ENCODE measurements around the gene ZBTB44.
A peak's percentile ranks its signal among the peaks of the same experiment; 100 is the strongest.
"Not testable (repeated sequence)": the region's sequence is repeated elsewhere in the genome, so short reads cannot be mapped to it uniquely, and the experiment has no call there.

ZBTB44 gene

DNA sequence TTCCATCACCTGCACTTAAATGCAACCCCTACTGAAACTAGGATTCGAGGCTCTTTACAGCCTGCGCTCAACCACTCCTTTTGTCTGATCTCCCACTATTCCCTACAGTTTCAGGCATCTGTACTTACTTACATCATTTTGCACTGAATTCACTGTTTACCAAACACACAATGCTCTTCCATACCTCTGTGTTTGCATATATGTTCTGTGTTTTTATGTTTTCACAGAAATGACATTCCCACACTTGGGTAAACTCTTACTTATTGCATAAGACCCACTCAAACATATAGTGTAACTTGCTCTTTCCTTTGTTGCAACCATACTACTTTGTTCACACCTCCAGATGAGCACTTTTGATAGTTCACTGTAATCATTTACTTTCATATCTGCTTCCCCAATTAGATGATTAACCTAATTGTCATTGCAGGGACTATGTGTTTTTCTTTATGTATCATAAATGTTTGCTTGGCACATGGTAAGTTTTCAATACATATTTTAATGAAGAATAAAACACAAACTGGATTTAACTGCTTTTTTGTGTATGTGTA, 54.6 kb downstream of the ZBTB44 start:
- TF ChIP-seq CTCF (IDR thresholded peaks at IDR 0.05), result no peak
- Mint-ChIP-seq H3K4me1 (no peaks in the 10 kb centered on the region), H3K9me3 (peaks cover 52% of the 10 kb centered on the region), H3K27me3 (ENCODE audit: low read depth, poor library complexity) (peaks cover 3% of the 10 kb centered on the region), H3K4me3 (no peak overlapping the region), H3K36me3 (ENCODE audit: low read depth) (peaks cover 78% of the 10 kb centered on the region), H3K27ac (no peak overlapping the region)
- no peak for DNase-seq

- DNase-seq; H3K27me3 Mint-ChIP-seq (ENCODE audit: low read depth, poor library complexity); H3K4me3 Mint-ChIP-seq; H3K27ac Mint-ChIP-seq: not testable (repeated sequence)
- Mint-ChIP-seq H3K4me1 (peaks cover 14% of the 10 kb centered on the region), H3K36me3 (ENCODE audit: low read depth) (peaks cover 61% of the 10 kb centered on the region), H3K9me3 (peaks cover 54% of the 10 kb centered on the region)
These were observed 63.0 kb downstream of the ZBTB44 start for GRCh38 chr11:130251763-130252162.

DNA sequence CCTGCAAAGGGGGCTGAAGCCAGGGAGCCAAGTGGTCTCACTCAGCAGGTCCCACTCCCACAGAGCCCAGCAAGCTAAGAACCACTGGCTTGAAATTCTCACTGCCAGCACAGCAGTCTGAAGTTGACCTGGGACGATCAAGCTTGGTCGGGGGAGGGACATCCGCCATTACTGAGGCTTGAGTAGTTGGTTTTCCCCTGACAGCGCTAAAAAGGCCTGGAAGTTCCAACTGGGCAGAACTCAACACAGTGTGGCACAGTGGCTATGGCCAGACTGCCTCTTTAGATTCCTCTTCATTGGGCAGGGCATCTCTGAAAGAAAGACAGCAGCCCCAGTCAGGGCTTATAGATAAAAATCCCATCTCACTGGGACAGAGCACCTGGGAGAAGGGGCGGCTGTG, 64.8 kb downstream of the ZBTB44 start:
- Mint-ChIP-seq H3K36me3 (ENCODE audit: low read depth) (peaks cover 46% of the 10 kb centered on the region), H3K4me1 (peaks cover 20% of the 10 kb centered on the region), H3K9me3 (peaks cover 36% of the 10 kb centered on the region)
- not testable (repeated sequence) for H3K4me3 Mint-ChIP-seq; DNase-seq; H3K27ac Mint-ChIP-seq; H3K27me3 Mint-ChIP-seq (ENCODE audit: low read depth, poor library complexity)

DNA sequence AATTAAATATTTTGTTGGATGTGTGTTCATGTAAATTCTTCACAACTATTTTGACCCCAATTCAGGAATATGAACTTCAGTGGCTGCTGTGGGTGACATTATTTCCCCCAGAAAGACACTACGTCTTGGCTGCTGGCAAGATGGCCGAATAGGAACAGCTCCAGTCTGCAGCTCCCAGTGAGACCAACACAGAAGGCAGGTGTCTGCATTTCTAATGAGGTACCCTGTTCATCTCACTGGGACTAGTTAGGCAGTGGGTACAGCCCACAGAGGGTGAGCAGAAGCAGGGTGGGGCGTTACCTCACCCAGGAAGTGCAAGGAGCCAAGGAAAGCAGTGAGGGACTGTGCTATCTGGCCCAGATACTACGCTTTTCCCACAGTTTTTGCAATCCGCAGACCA, 65.3 kb downstream of the ZBTB44 start:
- Mint-ChIP-seq H3K27ac (no peak overlapping the region), H3K4me1 (peaks cover 20% of the 10 kb centered on the region), H3K27me3 (ENCODE audit: low read depth, poor library complexity) (no peaks in the 10 kb centered on the region), H3K9me3 (peaks cover 34% of the 10 kb centered on the region), H3K4me3 (no peak overlapping the region), H3K36me3 (ENCODE audit: low read depth) (peaks cover 47% of the 10 kb centered on the region)
- DNase-seq, result no peak
- no peak for TF ChIP-seq CTCF (IDR thresholded peaks at IDR 0.05)

DNA sequence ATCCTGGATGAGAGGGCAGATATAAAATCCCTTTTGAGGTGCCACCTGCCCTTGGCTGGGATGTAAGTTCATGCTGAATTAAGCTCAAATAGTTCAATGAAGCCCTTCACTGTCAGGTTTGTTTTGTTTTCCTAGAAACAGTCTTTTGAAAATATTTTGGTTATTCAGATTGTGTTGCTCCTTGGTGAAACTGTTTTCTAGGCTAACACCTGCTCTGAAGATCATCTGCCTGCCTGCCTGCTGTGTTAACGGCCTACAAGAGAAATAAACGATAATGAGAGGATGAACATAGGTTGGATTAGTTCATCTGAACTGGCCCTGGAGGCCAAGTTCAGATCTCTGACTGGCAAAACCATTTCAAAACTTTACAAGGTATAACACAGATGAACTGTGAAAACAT, 67.4 kb downstream of the ZBTB44 start:
- Mint-ChIP-seq H3K4me1 (peaks cover 20% of the 10 kb centered on the region), H3K27me3 (ENCODE audit: low read depth, poor library complexity) (no peaks in the 10 kb centered on the region), H3K4me3 (no peak overlapping the region), H3K36me3 (ENCODE audit: low read depth) (peaks cover 30% of the 10 kb centered on the region), H3K27ac (peak overlapping the region; percentile 47), H3K9me3 (peaks cover 16% of the 10 kb centered on the region)
- DNase-seq, result no peak
- no peak for TF ChIP-seq CTCF (IDR thresholded peaks at IDR 0.05)

- H3K36me3 Mint-ChIP-seq (ENCODE audit: low read depth), result peaks cover 24% of the 10 kb centered on the region
- H3K9me3 Mint-ChIP-seq, result peaks cover 10% of the 10 kb centered on the region
- peaks cover 20% of the 10 kb centered on the region for H3K4me1 Mint-ChIP-seq
- no peaks in the 10 kb centered on the region for H3K27me3 Mint-ChIP-seq (ENCODE audit: low read depth, poor library complexity)
- peak overlapping the region; percentile 27 for H3K27ac Mint-ChIP-seq
- no peak overlapping the region for H3K4me3 Mint-ChIP-seq
- no peak for TF ChIP-seq CTCF (IDR thresholded peaks at IDR 0.05)
- no peak for DNase-seq
These were observed 68.0 kb downstream of the ZBTB44 start for GRCh38 chr11:130246738-130247137.

DNA sequence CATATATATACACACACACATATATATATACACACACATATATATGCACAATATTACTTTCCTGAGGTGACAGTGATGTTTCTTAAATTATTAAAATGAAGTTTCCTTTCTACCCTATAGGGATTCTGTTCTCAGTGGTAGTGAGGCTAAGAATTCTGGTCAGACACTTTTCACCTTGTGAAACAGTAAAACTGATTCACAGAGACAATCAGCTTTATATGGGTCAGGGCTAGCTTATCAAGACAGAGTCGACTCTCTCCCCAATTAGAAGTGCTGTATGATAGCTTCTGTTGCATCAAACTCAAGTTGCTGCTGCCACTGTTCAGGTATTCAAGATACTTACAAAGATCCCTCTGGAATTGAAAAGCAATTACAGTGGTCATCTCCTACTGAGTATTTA, 68.4 kb downstream of the ZBTB44 start:
- DNase-seq, result no peak
- Mint-ChIP-seq H3K9me3 (peaks cover 5% of the 10 kb centered on the region), H3K4me1 (peaks cover 20% of the 10 kb centered on the region), H3K36me3 (ENCODE audit: low read depth) (peaks cover 19% of the 10 kb centered on the region), H3K4me3 (no peak overlapping the region), H3K27me3 (ENCODE audit: low read depth, poor library complexity) (no peaks in the 10 kb centered on the region), H3K27ac (no peak overlapping the region)
- no peak for TF ChIP-seq CTCF (IDR thresholded peaks at IDR 0.05)

DNA sequence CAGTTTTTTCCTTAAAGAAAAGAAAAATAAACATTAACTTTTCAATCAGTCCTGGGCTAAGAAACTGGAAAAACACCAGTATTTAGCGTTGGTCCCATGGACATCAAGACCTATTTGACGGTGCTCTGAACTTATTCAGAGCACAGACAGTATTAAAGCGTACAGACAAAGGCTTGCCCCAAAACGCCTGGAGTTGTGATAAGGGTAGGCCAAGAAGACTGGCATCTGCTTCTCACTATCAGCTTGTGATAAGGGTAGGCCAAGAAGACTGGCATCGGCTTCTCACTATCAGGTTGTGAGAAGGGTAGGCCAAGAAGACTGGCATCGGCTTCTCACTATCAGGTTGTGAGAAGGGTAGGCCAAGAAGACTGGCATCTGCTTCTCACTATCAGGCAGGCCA, 69.3 kb downstream of the ZBTB44 start:
- H3K4me3 Mint-ChIP-seq; H3K9me3 Mint-ChIP-seq; DNase-seq; H3K27me3 Mint-ChIP-seq (ENCODE audit: low read depth, poor library complexity); H3K27ac Mint-ChIP-seq: not testable (repeated sequence)
- peaks cover 14% of the 10 kb centered on the region for H3K36me3 Mint-ChIP-seq (ENCODE audit: low read depth)
- H3K4me1 Mint-ChIP-seq, result peaks cover 20% of the 10 kb centered on the region

Data from nephron progenitor cell (in vitro differentiated cells).